GM21717 (cell line): Measurements from ENCODE around the gene WDR5B.
"Not testable (repeated sequence)": the region's sequence is repeated elsewhere in the genome, so short reads cannot be mapped to it uniquely, and the experiment has no call there.

Experiments
- ATAC-seq: cut with Tn5 transposase; IDR thresholded peaks from one replicate; pipeline ENCODE4 v1.9.1; 2021; ENCODE audit warnings: mild to moderate bottlenecking, moderate library complexity; ENCODE audit not compliant: unreplicated experiment

The WDR5B gene

DNA sequence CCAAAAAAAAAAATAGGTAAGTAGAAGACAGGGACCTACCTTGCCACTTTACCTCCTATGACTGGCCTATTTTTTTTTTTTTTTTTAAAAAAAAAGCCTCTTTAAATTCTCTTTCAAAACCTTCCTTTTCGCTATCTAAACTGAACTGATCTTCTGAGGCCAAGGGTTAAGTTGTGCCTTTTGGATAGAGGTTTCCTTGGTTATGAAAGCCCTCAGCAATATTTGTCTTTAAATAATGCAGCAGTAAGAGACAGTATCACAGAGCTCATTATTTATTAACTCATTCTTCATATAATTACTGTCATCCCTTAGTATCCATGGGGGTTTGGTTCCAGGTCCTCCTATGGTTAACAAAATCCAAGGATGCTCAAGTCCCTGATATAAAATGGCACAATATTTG lies 41.8 kb downstream of the WDR5B start:
- ATAC-seq = no peak

DNA sequence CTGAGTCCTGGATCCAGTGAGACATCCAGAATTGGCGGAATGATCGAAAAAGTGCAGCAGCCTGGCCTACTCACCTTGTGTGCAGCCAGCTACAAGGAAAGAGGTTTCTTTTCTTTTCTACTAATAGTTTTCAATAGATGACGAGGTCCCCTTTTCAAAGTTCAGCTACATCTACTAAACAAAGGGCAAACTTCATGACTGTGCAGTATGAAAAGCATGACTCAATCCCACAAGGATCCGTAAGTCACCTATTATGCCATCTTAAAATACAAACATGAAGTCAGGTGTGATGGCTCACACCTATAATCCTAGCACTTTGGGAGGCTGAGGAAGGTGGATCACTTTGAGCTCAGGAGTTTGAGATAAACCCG lies 49.5 kb downstream of the WDR5B start:
- ATAC-seq = no peak

DNA sequence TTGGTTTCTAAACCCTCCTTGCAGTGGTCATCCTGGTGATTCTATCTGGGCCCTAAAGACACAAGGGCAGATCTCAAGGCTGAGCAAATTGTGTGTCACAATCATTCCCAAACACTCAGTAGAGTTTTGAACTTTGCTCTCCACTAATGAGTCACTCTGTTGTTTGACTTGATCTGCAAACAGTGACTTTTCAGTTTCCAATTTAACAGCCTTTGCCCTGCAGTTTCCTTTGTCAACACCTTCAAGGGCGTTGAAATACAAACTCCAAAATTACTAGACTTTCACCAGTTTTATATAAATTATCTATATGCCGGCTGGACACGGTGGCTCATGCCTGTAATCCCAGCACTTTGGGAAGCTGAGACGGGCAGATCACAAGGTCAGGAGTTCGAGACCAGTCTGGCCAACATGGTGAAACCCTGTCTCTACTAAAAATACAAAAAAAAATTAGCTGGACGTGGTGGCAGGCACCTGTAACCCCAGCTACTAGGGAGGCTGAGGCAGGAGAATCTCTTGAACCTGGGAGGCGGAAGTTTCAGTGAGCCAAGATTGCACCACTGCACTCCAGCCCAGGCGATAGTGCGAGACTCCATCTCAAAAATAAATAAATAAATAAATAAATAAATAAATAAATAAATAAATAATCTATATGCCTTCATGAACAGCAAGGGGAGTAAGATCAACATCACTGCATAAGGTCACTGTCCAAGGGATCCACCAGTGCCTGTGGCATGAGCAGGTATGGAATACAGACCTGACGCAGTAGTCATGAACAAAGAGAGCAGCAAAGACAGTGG lies 50.1 kb downstream of the WDR5B start:
- ATAC-seq = not testable (repeated sequence)

DNA sequence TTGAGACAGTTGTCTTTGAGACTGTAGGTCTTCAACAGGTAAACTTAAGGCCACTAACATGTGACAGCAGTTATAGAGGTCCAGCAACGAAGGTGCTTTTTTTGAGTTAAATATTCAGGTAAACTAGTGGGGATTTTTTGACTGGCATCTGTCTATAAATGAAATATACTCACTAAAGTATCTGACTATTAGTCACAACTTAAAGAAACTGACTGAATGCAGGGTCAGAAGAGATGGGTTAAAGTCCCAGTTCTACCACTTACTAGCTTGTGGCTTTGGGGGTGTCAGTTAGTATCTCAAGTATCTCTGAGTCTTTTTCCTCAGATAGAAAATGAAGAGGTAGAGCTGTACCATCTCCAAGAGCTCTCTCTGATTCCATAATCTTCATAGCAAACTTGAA lies 50.8 kb downstream of the WDR5B start:
- no peak for ATAC-seq

DNA sequence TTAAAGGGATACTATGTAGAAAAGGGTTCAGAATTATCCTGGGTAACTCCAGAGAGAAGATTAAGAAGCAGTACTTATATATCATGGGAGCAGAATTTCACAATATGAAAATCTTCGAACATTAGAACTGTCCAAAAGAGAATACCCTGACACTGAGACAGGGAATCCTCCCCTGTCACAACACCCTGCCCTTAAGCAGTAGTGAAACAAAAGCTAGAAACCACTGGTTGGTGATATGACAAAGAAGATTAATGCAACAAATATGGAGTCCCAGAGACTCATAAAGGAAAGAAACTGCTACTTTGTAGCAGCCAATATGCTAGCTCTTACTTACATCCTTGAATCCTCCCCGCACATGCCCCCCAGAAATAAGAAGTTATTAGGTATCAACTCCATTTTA lies 51.4 kb downstream of the WDR5B start:
- ATAC-seq = no peak
